Renal pelvis (tissue), 4 donors: ENCODE measurements around the gene DNAJB12. TPM values are rescaled to one million over a fixed set of nuclear protein-coding genes. Genes with fewer than 3 reads are reported as not detected.
"Not testable (repeated sequence)": the region's sequence is repeated elsewhere in the genome, so short reads cannot be mapped to it uniquely, and the experiment has no call there.

ENCODE experiments used
- DNase-seq: peaks from one replicate; pipeline ENCODE4 v3.0.0-alpha.2; 2013
- polyA plus RNA-seq, 3 donors: library from polyadenylated mRNA; unstranded; fragments of 120-200 nt; gene quantifications; one replicate each; pipeline ENCODE4 v1.2.1, GENCODE V29; 2013; ENCODE audit not compliant: insufficient read length in 3 of 3

DNAJB12 gene
- polyA plus RNA-seq, 3 donors = 37.5 to 39.2 (median 38.2) TPM

GRCh38 chr10:72333112-72334015, 21.4 kb downstream of the DNAJB12 start:
- DNase-seq = no peak

- no peak for DNase-seq
Observed at GRCh38 chr10:72332423-72333111, 22.2 kb downstream of the DNAJB12 start.

- peak; percentile 92 for DNase-seq
Observed at GRCh38 chr10:72331575-72332422, 22.9 kb downstream of the DNAJB12 start.

DNA sequence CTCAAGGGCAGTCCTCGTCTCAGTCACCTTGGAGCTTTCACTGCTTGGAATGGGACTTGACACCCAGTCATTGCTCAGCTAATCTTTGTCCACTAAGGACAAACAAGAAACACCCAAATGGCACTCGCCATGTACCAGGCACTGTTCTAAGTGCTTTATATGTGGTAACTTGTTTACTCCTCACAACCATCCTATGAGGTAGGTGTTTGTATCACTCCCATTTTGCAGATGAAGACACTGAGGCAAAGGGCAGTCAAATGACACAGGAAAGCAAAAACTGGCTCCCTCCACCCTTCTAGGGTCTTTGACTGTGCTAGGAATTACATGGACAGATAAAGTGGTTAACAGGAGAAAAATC, 24.7 kb downstream of the DNAJB12 start:
- DNase-seq = no peak

DNA sequence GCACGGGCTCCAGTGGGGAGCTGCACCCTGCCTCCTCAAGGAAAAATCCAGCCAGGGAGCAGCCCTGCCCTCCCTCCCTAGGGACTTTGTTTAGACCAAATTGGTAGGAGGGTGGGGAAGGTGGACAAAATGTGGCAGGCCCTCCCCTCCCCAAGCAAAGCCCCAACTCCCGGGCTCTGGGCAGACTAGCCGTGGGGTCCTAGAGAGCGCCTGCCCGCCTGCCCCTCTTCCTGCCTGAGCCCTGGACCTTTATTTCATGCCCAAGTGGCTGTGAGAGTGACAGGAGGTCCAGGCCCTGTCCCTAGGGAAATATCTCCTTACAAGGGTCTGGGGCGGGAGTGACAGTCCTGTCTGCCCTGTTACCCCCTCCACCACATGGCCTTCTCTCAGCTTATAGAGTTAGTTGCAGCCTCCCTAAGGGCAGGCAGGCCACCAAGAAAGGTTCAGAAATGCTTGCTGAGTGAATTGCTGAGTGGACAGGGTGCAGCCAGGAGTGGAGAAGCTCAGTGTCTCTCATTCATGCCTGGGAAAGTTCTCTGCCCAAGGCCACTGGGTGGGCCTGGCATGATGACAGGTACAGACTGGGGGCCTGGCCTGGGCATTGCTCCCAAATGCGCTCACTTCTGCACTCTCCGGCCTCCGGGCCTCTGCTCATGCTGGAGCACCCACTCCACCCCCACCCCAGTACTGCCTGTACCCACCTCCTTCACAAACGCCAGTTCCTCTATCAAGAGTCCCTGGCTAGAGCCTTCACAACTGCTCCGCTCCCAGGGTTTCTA, 25.2 kb downstream of the DNAJB12 start:
- DNase-seq = no peak

GRCh38 chr10:72328829-72329204, 25.9 kb downstream of the DNAJB12 start:
- no peak for DNase-seq

GRCh38 chr10:72328045-72328828, 26.5 kb downstream of the DNAJB12 start:
- no peak for DNase-seq

DNA sequence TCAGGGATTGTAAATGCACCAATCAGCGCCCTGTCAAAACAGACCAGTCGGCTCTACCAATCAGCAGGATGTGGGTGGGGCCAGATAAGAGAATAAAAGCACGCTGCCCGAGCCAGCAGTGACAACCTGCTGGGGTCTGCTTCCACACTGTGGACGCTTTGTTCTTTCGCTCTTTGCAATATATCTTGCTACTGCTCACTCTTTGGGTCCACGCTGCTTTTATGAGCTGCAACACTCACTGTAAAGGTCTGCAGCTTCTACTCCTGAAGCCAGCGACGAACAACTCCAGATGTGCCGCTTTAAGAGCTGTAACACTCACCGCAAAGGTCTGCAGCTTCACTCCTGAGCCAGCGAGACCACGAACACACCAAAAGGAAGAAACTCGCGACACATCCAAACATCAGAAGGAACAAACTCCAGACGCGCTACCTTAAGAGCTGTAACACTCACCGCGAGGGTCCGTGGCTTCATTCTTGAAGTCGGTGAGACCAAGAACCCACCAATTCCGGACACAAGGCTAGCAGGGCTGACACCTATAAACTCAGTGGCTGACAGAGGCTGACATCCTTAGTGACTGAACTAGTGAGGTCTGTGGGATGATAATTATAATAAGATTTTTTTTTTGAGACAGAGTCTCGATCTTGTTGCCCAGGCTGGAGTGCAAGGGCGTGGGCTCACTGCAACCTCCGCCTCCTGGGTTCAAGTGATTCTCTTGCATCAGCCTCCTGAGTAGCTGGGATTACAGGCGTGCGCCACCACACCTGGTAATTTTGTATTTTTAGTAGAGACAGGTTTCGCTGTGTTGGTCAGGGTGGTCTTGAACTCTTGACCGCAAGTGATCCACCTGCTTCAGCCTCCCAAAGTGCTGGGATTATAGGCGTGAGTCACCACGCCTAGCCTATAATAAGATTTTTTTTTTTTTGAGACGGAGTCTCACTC, 27.8 kb downstream of the DNAJB12 start:
- not testable (repeated sequence) for DNase-seq

DNA sequence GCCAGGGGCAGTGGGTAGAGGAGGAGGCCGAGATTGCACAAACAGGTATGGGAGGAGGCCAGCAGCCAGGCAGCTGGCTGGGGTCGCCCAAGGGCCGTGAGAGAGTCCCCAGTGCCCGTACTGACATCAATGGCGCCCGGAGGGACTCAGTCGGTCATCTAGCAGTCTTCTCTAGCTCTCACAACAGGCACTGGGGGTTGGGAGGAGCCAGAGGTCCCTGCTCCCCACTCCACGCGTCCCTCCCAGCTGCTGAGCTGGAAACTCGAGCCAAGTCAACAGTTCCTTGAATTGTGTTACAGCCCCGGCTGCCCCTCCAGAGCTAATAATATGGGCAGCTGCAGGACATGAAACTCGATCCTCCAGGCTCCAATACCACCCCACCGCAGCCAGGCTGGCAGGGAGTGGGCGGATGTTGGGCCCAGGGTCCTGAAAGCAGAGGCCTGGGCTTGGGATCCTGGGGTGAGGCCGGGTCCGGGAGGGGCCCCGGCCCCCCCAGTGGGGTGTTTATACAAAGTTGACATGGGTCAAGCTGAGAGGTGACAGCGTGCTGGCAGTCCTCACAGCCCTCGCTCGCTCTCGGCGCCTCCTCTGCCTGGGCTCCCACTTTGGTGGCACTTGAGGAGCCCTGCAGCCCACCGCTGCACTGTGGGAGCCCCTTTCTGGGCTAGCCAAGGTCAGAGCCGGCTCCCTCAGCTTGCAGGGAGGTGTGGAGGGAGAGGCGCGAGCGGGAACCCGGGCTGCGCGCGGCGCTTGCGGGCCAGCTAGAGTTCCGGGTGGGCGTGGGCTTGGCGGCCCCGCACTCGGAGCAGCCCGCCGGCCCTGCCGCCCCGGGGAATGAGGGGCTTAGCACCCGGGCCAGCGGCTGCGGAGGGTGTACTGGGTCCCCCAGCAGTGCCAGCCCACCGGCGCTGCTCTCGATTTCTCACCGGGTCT, 29.2 kb downstream of the DNAJB12 start:
- peak; percentile 90 for DNase-seq

GRCh38 chr10:72323771-72324191, 30.9 kb downstream of the DNAJB12 start:
- no peak for DNase-seq

- no peak for DNase-seq
Observed at GRCh38 chr10:72323108-72323749, 31.5 kb downstream of the DNAJB12 start.

DNA sequence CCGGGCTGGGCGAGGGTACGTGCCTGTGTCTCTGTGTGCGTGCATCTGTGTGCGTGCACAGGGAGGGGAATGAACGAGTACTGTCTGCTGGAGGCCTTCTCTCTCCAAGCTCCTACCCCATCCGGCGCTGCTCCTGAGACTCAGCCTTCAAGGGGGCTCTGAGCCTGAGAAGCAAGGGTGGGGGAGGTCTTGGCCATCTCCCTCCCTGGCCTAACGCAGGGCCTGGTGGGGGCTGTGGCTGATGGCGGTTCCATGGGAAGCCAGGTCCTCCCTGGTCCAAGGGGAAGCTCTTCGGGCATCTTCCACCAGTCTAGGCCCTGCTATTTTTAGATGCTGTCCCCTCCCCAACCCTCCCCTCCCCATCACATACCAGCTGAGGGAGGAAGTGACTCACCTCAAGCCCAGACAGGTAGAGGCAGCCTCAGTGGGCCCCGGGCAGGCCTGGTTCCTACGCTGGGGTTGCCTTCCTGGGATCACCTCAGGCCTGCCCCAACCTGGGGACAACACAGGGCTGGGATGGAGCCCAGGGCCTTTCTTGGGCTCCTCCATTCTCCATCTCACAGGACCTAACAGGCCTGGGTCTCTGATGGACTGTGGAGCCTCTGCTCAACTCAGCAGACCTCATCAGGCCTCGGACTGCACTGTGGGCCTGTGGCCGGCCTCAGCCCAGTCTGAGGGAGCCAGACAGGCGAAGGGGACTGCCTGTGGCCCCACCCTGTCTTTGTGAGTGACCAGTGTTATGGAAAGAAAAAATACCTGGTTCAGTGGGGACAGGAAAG, 32.2 kb downstream of the DNAJB12 start:
- no peak for DNase-seq

DNA sequence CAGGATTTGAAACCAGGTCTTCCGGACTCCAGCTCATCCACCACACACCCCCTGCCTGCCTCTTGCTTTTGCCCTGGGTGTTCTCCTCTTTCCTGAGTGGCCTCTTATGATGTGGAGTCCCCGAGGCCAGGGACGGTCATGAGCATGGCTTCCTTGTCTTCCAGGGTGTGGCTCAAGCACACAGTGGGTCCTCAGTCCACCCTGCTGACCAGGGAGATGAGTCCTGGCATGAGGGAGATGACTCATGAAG, 32.8 kb downstream of the DNAJB12 start:
- no peak for DNase-seq

DNA sequence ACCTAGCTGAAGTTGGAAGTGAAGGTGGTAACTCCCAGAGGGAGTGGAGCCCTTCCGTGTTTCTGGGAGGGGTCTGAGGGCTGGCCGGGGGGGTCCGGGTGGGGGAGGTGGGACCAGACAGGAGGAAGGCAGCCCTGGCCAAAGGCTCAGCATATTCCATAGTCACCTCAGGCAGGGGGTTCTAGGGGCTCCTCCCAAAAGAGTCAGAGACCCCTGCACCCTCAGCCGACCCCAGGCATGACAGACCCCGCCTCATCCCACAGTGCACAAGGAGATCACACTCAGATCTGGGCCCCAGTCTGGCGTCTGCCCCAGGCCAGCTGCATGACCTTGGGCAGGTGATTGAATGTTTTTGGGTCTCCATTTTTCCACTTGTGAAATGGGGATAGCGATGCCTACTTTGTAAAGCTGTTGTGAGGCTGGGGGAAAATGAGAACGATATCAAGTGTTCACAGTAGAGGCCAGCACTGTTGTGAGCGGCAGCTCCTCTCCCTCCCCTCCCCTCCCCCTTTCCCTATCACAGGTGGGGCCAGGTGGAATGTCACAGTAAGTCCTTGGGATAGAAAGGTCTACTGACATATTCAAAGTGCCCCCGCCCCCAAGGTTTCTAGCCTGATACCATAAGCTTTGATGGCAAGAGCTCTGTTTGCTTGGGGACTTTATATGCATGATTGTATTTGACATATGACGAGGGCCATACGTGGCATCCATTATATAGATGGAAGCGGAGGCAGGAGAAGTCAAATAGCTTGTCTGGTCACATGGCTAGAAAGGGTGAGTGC, 33.3 kb downstream of the DNAJB12 start:
- DNase-seq = no peak

DNA sequence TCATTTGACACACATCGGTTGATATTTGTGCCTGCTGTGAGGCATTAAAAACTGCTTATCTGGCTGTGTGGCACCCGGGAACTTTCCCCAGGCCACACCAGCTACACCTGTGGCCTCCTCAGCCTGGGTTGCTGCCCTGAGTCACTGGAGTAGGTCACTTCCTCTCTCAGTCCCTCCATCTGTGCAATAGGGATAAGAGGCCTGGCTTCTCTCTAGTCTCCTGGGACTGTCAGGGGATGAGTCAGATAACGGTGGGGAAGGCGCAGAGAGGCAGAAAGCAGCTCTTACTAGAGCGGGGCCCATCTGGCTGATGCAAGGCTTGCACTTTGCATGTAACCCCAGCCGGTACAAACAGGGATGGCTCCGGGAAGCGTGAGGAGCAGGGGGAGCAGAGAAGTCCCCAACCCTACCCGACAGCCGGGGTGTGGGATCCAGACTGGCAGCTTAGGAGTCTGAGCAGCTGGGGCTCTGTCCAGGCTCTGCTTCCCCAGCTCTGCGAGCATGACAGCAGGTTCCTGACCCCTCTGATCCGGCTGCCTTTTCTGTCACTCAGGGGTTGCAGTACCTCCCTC, 34.0 kb downstream of the DNAJB12 start:
- DNase-seq = no peak
